ENCODE data around the gene TRAF2. TPM values are rescaled to one million over a fixed set of nuclear protein-coding genes. Genes with fewer than 3 reads are reported as not detected.

The TRAF2 gene
- polyA plus RNA-seq, 2 of the 4 experiments (the other 2 are of a cell fraction), result 23.8 to 39.5 TPM

DNA sequence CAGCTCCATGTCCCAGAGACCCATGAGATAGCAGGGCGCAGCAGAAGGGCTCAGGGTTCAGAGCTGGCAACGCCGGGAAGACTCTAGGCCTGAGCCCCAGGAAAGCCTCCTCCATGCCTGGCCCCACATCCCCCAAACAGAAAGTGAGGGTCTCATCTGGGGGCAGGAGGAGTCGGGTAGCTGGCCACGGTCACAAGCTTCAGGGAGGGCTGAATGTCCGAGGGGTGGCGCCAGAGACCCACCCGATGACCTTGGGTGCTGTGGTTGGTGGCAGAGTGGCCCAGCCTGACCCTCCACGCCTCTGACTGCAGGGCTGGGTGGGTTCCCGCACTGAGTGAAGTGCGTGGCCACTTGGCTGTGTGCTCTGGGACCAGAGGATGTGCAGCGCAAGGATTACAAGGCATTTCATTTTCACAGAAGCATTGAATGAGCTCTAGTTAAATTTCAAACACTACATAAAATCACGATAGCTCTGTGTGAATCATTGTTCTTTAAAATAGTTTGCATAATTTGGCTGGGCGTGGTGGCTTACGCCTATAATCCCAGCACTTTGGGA lies 61.7 kb downstream of the TRAF2 start (continued):
- TF ChIP-seq, protein P1, sequence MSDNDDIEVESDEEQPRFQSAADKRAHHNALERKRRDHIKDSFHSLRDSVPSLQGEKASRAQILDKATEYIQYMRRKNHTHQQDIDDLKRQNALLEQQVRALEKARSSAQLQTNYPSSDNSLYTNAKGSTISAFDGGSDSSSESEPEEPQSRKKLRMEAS (IDR thresholded peaks at IDR 0.05), result 0 out of 2 replicates have a peak, but pooled peaks have one; percentile 24
- peak; percentile 76 to 83 for TF ChIP-seq RAD21 (conservative IDR thresholded peaks at IDR 0.05 in 1 of 2, IDR thresholded peaks at IDR 0.05 in 1 of 2)
- TF ChIP-seq EP300 (IDR thresholded peaks at IDR 0.05), result no peak

DNA sequence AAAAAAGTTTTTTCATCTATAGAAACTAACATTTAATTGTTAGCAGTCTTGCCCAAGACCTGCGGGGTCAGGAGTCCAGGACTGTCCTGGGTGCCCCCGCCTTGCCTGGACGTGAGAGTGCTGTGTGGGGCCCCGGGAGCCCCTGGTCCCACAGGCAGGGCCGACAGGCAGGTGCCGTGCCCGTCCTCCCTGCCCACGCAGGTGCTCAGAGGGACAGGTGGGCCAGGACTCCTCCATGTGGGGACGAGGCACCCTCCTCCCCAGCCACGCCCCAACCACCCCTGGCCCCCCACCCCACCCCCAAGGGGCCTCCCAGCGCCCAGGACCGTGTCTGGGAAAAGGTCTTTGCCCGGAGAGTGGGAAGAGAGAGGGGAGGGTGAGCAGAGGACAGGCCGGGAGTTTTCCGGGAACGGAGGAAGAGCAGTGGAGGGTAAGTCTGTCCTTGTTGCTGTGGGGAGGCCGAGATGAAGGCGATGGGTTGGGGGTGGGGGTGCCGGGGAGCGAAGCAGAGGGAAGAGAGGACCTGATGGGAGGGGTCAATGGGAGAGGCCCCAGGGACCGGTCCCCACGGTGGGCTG lies 63.0 kb downstream of the TRAF2 start:
- FAIRE-seq (no peak), DNase-seq (ENCODE audit: low read depth in 1 of 2, low spot score in 1 of 2) (no peak), ATAC-seq (peak; percentile 12 to 30)
- ChIA-PET CTCF (interaction anchor here (1.0 to 11.3 kb wide), 4 partner anchors 10 to 105 kb away, joined by 3 to 282 read pairs (median 8); partner anchors contain the start of genes ABCA2 and FUT7), POLR2A (interaction anchor here (1.0 to 1.4 kb wide), 3 partner anchors 9 to 43 kb away, joined by 3 read pairs; partner anchors contain the start of gene PAXX)
- WGBS (ENCODE audit: missing lambda C conversion rate), result 19% methylated on average over 11 of the region's 22 CpGs
- TF ChIP-seq, protein P2, sequence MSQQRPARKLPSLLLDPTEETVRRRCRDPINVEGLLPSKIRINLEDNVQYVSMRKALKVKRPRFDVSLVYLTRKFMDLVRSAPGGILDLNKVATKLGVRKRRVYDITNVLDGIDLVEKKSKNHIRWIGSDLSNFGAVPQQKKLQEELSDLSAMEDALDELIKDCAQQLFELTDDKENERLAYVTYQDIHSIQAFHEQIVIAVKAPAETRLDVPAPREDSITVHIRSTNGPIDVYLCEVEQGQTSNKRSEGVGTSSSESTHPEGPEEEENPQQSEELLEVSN (IDR thresholded peaks at IDR 0.05; ENCODE audit: borderline replicate concordance, low read depth), result no peak
- TF ChIP-seq, protein P3, sequence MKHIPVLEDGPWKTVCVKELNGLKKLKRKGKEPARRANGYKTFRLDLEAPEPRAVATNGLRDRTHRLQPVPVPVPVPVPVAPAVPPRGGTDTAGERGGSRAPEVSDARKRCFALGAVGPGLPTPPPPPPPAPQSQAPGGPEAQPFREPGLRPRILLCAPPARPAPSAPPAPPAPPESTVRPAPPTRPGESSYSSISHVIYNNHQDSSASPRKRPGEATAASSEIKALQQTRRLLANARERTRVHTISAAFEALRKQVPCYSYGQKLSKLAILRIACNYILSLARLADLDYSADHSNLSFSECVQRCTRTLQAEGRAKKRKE (CRISPR knock-in tag; IDR thresholded peaks at IDR 0.05; ENCODE audit: low read depth), result no peak
- no peak for TF ChIP-seq HOXB5 (CRISPR knock-in tag; IDR thresholded peaks at IDR 0.05)
- TF ChIP-seq CHD4 (IDR thresholded peaks at IDR 0.05; ENCODE audit: borderline replicate concordance), result no peak
- peak; percentile 20; the same call in 1 of the 2 replicates for TF ChIP-seq POLR2A (IDR thresholded peaks at IDR 0.05; ENCODE audit: low read length)
- TF ChIP-seq MAFK (IDR thresholded peaks at IDR 0.05; ENCODE audit: partially characterized antibody), result no peak
- no peak for TF ChIP-seq EP300 (IDR thresholded peaks at IDR 0.05)
- no peak for TF ChIP-seq HOXA7 (CRISPR knock-in tag; IDR thresholded peaks at IDR 0.05)
- peak overlapping the region; percentile 92 for H3K4me2 ChIP-seq
- H3K4me1 ChIP-seq, result peaks cover 36% of the 10 kb centered on the region
- no peaks in the 10 kb centered on the region for H3K9me3 ChIP-seq
- H3K27ac ChIP-seq, result peak overlapping the region; percentile 94 to 98
- H3K4me3 ChIP-seq, result peak overlapping the region; percentile 60

DNA sequence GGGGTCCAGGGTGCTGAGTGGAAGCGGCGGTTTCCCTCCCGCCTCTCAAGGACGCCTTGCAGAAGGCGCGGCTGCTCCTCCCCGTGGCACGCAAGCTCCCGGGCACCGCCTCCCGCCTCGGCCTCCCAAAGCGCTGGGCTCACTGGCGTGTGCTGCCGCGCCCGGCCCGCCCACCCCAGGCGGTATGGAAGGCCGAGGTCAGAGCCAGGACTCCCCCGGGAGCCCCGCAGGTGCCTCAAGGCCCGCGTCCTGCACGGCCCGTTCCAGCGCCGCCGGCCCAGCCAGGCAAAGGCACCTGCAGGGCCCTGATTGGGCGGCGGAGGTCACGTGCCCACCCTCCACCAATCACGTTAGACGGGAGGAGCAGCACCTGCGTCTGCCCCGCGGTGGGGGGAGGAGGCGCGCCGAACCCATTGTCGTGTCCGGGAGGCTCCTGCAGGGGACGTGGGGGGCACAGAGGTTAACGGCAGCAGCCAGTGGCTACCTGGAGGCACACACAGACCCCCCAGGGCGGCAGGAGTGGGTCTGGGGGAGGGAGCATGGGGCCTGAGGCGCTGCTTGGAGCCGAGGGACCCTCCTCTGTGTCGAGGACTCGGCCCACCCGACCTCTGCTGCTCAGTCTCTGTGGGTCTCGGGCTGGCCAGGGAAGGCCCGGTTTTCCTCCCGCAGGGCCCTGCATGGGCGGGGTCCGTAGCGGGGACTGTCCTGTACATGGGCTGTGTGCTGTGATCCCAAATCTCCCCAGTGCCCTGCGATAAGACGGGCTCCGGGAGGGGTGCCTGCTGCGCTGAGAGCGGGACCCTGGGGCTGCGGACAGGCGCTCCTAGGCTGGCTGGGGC lies 63.7 kb downstream of the TRAF2 start:
- Histone ChIP-seq H3K4me2 (peak overlapping the region; percentile 92), H3K27ac (peak overlapping the region; percentile 94 to 98), H3K9me3 (no peaks in the 10 kb centered on the region), H3K4me1 (peaks cover 32% of the 10 kb centered on the region), H3K4me3 (peak overlapping the region; percentile 60)
- POLR2A ChIA-PET, result interaction anchor here (0.5 to 1.4 kb wide), 4 partner anchors 8 to 231 kb away, joined by 3 read pairs; partner anchors contain the start of gene PAXX
- 15% methylated on average over 14 of the region's 63 CpGs for WGBS (ENCODE audit: missing lambda C conversion rate)
- CTCF ChIA-PET, result interaction anchor here (1.0 to 11.3 kb wide), 3 partner anchors 50 to 106 kb away, joined by 3 to 282 read pairs (median 4); partner anchors contain the start of genes ABCA2 and FUT7
- TF ChIP-seq KDM5A (IDR thresholded peaks at IDR 0.05) (no peak), JUNB (IDR thresholded peaks at IDR 0.05) (no peak), HEYL (CRISPR knock-in tag; IDR thresholded peaks at IDR 0.05) (no peak), RFX5 (IDR thresholded peaks at IDR 0.05) (0 out of 2 replicates have a peak, but pooled peaks have one; percentile 31), ZSCAN20 (CRISPR knock-in tag; IDR thresholded peaks at IDR 0.05) (no peak), BHLHE40 (IDR thresholded peaks at IDR 0.05; ENCODE audit: low read depth, low read length) (0 out of 2 replicates have a peak, but pooled peaks have one; percentile 14), JUN (IDR thresholded peaks at IDR 0.05) (peak in 1 of 2 experiments; percentile 84; a peak in 3 of 5 replicates), MAZ (IDR thresholded peaks at IDR 0.05; ENCODE audit: borderline replicate concordance, low read depth, low read length) (no peak), RAD21 (conservative IDR thresholded peaks at IDR 0.05 in 1 of 2, IDR thresholded peaks at IDR 0.05 in 1 of 2) (no peak), POLR2A (IDR thresholded peaks at IDR 0.05; ENCODE audit: low read length) (peak; percentile 76), CBX8 (IDR thresholded peaks at IDR 0.05) (no peak), RNF2 (IDR thresholded peaks at IDR 0.05; ENCODE audit: borderline replicate concordance, low read depth) (no peak), PHF8 (IDR thresholded peaks at IDR 0.05; ENCODE audit: borderline replicate concordance, low read depth) (0 out of 2 replicates have a peak, but pooled peaks have one; percentile 9), GATA3 (IDR thresholded peaks at IDR 0.05; ENCODE audit: borderline replicate concordance) (0 out of 2 replicates have a peak, but pooled peaks have one; percentile 16), EHMT2 (IDR thresholded peaks at IDR 0.05; ENCODE audit: low read depth) (no peak)
- TF ChIP-seq, protein P1 (IDR thresholded peaks at IDR 0.05), result peak; percentile 76
- TF ChIP-seq, protein P4, sequence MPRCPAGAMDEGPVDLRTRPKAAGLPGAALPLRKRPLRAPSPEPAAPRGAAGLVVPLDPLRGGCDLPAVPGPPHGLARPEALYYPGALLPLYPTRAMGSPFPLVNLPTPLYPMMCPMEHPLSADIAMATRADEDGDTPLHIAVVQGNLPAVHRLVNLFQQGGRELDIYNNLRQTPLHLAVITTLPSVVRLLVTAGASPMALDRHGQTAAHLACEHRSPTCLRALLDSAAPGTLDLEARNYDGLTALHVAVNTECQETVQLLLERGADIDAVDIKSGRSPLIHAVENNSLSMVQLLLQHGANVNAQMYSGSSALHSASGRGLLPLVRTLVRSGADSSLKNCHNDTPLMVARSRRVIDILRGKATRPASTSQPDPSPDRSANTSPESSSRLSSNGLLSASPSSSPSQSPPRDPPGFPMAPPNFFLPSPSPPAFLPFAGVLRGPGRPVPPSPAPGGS (IDR thresholded peaks at IDR 0.05), result peak; percentile 73; the same call in 2 of the 3 replicates
- TF ChIP-seq, protein P5, sequence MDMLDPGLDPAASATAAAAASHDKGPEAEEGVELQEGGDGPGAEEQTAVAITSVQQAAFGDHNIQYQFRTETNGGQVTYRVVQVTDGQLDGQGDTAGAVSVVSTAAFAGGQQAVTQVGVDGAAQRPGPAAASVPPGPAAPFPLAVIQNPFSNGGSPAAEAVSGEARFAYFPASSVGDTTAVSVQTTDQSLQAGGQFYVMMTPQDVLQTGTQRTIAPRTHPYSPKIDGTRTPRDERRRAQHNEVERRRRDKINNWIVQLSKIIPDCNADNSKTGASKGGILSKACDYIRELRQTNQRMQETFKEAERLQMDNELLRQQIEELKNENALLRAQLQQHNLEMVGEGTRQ (IDR thresholded peaks at IDR 0.05), result peak; percentile 98
- TF ChIP-seq, protein P2 (IDR thresholded peaks at IDR 0.05; ENCODE audit: borderline replicate concordance, low read depth), result 0 out of 2 replicates have a peak, but pooled peaks have one; percentile 19
- FAIRE-seq, result peak; percentile 88
- peak; percentile 96 to 99 for DNase-seq (ENCODE audit: low read depth in 1 of 2, low spot score in 1 of 2)
- peak; percentile 71 to 87 for ATAC-seq
